ENCODE results near the gene TLR4.

TLR4 gene

DNA sequence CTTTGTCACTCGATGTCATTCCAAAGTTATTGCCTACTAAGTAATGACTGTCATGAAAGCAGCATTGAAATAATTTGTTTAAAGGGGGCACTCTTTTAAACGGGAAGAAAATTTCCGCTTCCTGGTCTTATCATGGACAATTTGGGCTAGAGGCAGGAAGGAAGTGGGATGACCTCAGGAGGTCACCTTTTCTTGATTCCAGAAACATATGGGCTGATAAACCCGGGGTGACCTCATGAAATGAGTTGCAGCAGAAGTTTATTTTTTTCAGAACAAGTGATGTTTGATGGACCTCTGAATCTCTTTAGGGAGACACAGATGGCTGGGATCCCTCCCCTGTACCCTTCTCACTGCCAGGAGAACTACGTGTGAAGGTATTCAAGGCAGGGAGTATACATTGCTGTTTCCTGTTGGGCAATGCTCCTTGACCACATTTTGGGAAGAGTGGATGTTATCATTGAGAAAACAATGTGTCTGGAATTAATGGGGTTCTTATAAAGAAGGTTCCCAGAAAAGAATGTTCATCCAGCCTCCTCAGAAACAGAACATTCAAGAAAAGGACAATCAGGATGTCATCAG lies 11.3 kb downstream of the TLR4 start:
- no peak for DNase-seq

DNA sequence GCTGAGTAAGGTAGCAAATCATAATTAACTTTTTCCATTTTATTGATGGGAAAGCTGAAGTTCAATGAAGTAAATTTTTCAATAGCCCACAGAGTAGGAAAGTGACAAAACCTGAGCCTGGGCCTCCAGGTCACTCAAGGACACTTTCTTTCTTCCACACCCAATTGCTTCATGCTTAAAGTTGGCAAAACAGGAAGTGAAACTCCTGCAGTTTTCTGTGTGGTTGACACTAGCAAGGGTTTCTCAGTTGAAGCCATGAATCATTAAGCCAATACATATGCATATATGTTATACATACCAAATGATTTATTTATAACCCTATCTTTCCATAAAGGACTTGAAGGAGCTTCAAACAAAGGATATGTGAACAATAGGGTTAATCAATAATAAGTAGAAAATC lies 13.9 kb downstream of the TLR4 start:
- no peak for DNase-seq

DNA sequence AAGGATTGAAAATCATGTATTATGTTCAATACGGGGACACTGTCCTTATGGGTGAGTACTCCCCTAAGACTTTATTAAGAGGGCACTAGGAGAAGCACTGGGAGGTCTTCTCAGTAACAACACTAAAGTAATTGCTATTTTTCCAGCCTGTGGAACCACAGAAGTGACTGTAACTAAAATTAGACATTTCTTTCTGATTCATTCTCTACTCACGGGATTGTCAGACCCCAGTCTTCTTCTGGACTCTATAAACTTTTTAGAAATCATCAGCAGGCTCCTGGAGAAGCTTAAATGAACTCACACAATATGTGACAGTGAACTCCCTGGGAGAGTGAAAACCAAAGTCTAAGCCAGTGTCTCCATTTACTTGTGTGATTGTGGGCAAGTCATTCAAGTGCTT lies 14.5 kb downstream of the TLR4 start:
- no peak for DNase-seq

DNA sequence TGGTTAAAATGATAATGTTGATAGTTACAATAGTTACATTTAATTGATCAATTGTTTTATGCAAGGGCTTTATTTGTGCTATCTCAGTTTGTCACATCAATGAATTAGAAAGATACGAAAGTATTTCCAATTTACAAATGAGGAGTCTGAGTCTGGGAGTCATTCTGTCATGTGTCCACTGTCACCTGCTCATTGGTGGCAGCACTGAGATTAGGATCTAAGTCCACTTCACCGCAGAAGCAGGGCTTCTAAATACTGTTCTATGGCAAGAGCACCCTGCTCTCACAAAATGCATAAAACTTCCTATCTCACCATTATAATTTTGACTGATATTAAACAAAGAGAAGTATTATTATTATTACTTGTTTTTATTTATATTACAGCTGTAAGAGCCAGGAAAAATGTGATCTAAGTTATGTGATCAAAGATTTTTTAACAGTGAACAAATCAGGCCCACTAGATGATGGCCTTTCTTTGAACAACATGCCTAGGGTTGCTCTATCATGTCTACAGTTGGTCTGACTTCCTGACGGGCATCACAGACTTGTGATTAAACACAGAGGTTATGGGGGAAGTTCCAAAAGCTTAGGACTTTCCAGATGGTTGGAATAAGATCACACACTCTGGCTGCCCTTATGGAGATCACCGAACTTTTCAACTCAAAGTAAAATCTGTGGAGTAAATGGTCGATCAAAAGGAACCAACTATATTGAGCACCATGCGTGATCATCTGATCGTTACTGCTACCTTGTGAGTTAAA lies 15.1 kb downstream of the TLR4 start:
- no peak for DNase-seq

DNA sequence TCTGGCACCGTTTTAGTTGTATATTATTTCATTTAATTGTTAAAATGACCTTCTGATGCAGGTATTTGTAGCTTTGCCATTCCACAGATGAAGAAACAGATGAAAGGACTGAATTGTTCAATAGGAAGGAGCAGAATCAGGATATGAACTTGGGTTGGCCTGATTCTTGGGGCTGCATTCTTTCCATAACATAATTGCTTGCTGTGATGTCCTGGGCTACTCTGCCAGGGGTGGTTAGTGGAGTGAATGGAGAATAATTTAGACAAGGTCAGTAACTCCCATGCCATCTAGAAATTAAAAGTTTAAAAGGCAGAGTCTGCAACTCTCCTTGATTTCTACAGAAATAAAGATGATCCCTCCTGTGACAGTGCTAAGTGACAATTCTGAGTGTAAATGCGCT lies 15.9 kb downstream of the TLR4 start:
- no peak for DNase-seq

DNA sequence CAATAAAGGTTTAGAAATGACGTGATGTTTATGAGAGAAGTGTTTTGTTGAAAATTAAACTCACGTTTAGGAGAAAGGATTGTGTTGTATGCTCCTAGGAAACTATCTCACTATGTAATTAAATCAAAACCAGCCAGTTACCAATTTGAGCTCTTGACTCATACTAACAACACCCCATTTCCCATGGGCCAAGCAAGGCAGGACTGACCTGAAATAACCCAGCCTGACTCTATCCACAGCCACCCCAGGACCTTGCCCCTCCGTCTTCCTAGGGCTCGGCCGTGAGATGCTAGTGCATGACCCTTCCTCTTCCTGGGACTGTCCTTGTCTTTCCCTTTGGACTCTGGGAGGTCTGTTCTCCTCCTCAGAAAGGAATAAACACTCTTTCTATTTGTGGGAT lies 16.4 kb downstream of the TLR4 start:
- no peak for DNase-seq

DNA sequence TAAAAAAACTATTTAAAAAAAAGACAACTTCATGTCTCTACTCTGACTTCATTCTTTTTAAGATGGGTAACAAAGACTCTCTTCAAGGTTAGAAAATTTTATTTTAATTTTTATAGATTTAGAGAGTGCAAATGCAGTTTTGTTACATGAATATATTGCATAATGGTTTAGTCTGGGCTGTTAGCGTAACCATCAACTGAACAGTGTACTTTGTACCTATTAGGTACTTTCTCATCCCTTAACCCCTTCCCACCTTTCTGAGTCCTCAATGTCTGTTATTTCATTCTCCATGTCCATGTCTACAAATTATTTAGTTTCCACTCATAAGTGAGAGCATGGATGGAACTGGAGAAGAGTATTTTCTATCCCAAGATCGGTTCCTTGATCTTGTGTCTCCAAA lies 16.8 kb downstream of the TLR4 start:
- no peak for DNase-seq

DNA sequence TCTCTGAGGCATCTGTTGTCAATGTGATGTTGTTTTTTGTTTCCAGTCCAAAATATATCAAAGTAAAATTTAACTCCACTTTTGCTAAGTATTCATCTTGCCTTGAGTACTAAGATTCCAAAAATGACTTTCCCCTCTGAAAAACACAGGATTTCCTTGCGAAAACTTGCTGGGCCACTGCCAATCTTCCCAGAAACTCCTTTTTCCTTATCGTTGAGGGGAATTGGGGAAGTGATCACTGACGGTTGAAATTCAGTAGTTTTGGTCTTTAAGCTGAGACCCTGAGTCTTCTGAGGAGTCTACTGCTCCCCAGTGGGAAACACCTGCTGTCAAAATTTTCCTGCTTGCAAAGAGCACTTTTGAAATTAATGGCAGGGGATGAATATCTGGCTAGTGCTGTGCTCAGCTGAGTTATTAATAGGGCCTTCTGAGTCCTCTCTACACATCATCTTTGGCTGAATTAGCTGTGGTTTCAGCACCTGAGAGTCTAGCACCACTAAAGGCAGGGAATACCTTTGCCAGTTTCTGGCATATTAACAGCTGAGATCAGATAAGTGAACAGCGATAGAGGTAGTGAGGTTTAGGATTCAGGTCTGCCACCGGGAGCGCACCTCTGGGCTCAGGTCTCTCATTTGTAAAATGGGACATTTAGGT lies 18.0 kb downstream of the TLR4 start:
- DNase-seq, result no peak

DNA sequence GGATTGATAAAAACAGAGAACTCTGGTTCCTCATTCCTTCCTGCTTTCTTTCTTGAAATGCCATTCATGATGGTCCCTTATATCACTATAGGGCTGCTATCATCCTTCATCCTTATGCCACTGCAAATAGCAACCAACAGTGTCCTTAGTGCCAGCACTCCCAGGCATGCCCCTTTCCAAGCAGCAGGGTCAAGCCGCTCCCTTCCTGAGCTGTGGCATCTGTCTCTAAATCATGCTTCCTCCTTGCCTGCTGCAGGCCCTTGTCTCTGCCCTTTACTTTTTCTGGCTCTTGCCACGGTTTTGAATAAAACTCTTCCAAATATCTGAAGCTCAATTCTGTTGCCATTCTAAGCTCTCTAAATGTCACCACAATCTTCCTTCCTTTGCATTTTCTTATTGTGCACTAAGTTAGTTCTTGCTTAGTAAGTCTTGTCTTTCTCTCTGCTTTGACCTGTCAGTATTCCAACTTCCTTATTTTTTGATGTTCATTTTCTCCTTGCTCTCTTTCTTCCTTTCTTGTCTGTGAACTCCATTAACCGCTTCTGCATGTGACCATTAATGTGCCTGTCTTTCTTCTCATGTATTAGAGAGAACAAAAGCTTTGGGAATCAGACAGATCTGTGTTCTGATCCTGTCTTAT lies 19.9 kb downstream of the TLR4 start:
- no peak for DNase-seq

DNA sequence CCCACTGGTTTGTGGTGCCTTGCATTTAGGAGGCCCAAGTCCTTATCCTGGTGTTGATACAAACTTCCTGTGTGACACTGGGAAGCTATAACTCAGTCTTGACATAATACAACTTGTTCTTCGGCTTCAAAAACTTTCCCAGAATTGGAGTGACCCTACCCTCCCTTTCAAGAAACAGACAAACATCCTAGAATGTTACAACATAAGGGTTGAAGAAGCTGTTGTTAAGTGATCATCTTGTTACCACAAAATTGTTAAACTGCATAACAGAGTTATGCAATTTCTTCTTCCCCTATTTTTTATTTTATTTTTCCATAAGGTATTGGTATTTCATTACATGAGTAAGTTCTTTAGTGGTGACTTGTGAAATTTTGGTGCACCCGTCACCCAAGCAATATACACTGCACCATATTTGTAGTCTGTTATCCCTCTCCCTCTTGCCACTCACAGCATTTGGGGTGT lies 21.3 kb downstream of the TLR4 start:
- no peak for DNase-seq

DNA sequence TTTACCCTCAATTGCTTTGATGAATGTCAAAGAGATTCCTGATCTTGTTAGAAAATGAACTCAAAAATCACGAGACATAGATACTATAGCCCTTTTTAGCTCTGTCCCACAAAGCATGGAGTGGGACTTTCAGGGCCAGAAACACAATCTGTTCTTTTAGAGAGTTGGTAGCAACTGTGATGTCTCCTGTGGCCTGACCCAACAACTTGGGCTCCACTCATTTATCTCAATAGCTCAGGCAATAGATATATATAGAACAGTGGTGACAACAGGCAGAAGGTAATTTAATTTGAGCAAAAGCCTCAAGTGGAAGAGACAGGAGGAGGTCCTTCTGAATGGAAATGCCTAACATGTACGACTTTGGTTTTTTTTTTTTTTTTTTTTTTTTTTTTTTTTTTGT lies 25.2 kb downstream of the TLR4 start:
- no peak for DNase-seq

DNA sequence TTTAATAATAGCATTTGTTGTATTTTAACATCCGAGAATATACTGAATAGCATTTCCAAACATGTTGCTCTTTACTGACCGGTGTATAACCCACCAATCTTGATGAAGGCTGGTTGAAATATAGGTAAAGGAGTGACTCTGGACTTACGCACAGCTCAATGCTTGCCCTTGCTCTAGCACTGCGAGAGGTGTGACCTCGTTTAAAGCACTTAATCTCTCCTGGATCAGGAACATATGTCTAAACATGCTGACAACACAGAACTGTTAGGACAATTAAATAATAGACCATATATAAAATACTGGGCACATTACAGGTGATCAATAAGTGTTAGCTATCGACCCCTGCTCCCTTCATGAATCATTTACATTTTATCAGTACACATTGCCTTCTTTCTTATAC lies 28.3 kb downstream of the TLR4 start:
- no peak for DNase-seq

DNA sequence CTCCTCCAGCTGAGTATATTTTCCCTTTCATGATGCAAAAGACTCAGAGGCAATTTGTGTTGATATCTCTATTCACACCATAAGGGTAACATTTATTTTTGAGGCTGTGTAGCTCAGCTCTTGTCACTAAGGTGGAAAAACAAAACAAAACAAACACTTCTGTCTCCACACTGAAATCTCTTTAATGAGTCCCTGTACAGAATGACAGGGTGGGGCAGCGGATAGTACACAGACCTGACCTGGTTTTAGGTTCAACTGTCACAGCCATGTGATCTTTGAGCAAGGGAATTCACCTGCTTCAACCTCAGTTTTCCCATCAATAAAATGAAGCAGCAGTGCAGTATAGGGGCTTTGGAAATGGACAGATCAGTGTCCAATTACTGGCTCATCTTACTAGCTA lies 29.3 kb downstream of the TLR4 start:
- no peak for DNase-seq

DNA sequence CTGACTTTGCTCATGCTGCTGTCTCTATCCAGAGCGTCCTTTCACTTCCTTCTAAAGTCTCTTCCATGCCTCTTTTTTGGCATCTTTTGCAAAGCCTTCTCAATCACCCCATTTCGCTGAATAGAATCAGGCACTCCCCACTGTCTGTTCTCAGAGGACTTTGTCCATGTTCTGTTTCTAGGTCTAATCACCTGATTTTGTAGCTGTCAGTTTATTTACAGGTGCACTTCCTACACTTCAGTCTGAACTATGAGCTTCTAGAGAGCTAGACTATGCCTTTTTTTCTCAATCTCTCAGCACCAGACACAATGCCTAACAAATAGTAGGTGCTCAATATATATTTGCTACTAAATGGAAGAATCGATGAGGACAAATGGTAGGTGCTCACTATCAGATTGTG lies 29.9 kb downstream of the TLR4 start:
- DNase-seq, result no peak

DNA sequence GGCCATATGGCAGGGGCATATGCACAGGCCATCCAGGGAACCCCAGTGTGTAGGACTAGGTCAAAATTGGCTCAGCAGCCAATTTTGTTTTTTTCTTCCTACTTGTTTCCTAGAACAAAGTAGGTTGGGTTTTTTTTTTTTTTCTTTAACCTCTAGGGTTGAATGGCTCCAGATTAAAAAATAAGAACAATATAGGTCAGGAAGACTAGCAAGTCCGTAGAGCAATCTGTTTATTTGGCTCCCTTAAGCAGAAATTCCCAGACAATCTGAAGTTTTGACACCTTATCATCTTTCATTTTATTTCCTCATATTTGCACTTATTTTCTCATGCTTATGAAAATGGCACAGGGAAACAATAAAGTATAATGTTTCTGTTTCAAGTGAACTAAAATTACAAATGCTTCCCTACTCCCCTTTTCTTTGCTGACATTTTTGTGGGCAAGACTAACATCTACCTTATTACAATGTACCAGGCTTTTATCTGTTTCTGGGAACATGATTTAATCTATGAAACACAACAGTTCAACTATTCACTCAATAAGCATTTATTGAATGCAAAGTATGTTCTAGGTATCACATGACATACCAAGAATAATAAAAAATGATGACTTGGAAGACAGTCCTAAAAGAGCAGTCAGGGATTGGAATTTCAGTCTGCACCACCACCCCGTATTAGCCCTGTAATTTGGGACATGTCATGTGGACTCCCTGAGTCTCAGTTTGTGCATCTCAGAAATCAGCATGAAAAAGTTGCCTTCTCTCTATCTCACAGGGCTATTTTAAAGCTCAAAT lies 30.5 kb downstream of the TLR4 start:
- DNase-seq, result no peak

DNA sequence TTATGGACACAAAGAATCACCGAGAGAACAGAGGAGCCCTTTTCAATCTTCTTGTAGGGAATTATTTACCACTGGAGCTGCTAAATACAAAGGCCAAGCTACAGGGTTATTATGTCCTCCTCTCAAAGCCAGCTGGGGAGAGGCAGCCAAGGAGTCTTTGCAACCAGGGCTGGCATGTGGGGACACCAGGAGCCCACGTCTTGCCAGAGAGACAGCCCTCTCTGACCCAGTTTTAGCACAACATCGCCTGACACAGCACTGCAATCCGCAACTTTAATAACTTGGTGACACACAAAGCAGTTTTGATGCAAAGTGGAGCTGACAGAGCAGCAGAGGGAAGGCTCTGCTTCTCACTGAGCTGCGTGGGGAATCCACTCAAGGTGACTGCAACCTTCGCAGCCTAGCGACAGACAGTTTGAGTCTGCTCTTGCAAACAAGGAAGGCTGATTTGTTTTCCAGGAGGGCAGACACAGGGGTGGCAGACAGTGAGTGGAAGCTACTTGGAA lies 33.6 kb downstream of the TLR4 start:
- no peak for DNase-seq

DNA sequence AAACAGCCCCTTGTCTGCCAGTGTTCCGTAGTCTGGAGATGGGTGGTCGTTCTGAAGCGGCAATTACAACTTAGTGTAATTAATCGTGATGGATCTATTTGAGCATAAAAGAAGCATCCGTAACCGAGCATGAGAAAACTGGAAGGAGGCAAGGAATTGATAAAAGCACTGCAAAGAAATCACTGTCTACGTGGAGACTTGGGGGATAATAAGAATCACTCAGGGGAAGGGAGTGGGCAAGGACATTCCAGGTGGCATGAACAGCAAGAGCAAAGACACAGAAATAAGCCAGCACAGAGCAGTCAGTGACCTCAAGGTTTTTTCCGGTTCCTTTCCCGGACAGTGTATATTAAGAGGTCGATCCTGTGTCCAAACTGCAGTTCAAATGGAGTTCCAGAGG lies 35.0 kb downstream of the TLR4 start:
- DNase-seq, result no peak

DNA sequence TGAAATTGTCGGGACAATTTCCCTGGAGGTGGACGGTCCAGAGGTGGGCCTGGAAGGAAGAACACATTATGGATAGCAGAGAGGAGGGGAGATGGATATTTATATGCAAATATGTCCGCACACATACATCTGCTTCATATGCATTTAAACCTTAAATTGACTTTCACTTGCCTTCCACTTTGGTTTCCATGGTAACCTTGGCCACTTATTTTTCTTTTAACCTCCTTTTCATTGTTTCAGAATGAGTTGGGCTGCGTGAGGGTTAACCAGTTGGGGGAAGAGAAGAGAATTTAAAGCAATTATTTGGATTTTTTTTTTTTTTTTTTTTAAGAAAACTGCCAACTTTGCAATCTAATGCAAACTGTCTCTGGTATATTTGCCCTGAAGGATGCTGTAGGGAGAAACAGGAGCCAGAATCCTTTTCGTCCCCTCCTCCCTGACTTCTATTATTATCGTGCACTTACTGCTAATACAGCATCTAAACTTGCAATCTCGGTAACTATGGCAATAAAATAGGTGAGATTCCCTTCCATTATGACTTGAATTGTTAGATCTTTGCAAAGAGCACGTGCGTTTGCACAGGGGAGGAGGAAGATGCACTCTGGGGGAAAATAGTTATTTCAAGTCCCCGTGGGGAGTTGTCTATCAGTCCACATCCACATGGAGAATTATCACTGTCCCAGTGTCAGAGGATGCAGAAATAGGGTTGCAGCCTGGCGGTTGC lies 35.6 kb downstream of the TLR4 start:
- no peak for DNase-seq

DNA sequence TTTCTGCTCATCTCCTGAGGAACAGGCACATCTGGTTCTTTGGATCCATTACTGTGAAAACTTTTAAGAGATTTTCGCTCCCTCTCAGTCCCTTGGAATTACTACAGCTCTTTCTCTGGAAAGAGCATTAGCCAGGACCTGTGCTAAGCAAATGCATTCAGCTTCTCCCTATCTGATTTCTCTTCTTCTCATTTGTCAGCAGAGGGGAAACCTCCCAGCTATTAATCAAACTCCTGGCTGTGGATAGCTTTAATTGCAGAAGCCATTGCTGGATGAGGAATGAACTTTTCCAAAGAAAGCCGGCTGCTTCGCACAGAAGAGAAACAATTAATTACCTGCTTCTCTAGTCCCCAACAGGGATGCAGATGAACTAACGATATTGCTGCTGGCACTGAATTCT lies 37.9 kb downstream of the TLR4 start:
- DNase-seq, result no peak

DNA sequence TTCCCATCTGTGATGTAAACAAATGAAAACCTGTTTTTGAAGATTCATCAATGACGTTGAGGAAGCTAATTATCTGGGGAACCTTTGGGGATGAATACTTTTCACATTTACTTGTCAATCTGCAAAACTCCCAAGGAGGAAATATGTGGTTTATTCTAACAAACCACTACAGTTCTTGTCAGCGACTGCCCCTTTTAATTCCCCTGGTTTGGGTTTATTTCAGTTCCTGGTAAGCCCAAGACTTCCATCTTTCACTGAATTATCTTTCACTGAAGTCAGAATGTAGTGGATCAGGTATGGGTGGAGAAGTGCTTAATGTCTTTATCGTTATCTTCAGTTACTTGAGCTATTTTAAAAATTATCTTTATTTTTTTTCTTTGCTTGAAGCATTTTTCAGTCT lies 40.2 kb downstream of the TLR4 start:
- no peak for DNase-seq

DNA sequence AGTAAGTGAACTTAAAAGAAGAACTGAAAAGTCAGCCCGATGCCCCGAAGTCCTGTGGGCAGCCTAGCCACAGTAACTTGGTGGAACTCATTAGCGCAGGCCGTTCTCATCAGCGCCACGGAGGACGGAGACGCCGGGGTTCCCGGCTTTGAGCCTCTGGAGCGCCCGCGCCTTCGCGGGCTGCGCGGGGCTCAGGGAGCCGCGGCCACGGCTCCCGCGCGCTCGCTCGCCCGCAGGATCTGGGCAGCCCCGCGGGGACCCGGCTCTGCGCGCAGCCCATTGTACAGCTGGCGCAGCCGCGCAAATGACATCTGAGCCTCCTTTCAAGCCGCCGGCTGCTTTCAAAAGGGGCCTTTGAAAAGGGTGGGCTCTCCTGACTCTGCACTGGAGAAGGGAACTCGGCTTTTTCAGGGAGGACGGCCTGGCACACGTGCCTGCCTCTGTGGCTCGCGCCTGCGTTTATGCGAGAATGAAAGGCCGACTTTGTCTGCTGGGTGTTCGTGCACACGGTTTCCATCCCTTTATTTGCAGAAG lies 40.7 kb downstream of the TLR4 start:
- DNase-seq, result no peak

DNA sequence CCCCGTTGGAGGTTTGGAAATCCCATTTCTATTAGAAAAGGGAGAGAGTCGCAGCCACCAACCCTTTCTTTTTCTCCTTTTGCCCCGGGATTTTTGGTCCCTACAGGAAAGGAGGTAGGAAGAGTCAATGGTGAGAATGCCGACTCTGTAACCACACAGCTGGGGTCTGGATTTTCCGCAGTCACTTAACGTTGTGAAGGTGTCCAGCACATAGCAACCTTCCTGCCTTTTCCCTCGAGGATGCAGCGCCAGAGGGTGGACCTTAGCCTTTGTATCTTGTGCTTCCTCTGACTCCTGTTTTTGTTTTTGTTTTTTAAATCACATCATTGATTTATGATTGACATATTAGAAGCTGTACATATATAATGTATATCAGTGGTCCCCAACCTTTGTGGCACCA lies 41.4 kb downstream of the TLR4 start:
- no peak for DNase-seq
